ENCODE measurements around the gene TRMT44. TPM values are rescaled to one million over a fixed set of nuclear protein-coding genes. Genes with fewer than 3 reads are reported as not detected.

TRMT44 gene
- polyA plus RNA-seq, 1 donor (not counting 4 experiments of a cell fraction or from before 2014, with no cell fraction given): 8.8 TPM

- Histone ChIP-seq H4K20me1 (ENCODE audit: control insufficient read depth, extremely low read depth, insufficient read depth, low read length) (no peaks in the 10 kb centered on the region), H3K27me3 (ENCODE audit: control insufficient read depth, extremely low read depth, insufficient read depth, low read length) (peaks cover 20% of the 10 kb centered on the region), H3K9ac (ENCODE audit: control insufficient read depth, extremely low read depth, insufficient read depth, low read length) (no peak overlapping the region), H3K36me3 (ENCODE audit: control insufficient read depth in 2 of 2, extremely low read depth in 1 of 2, insufficient read depth in 2 of 2, low read length in 2 of 2) (no peaks in the 10 kb centered on the region), H2AFZ (ENCODE audit: control insufficient read depth, low read length) (no peak overlapping the region), H3K9me3 (ENCODE audit: control insufficient read depth, low read depth, low read length) (no peaks in the 10 kb centered on the region), H3K4me1 (ENCODE audit: control insufficient read depth, extremely low read depth, insufficient read depth, low read length) (no peaks in the 10 kb centered on the region), H3K9me1 (ENCODE audit: control insufficient read depth, extremely low read depth, insufficient read depth, low read length) (no peaks in the 10 kb centered on the region), H3K4me2 (ENCODE audit: control insufficient read depth, extremely low read depth, insufficient read depth, low read depth, low read length) (no peak overlapping the region), H3K79me2 (ENCODE audit: control insufficient read depth, insufficient read depth, low read length) (no peaks in the 10 kb centered on the region), H3K4me3 (ENCODE audit: control insufficient read depth in 2 of 3, extremely low read depth in 1 of 3, insufficient read depth in 2 of 3, low read depth in 1 of 3, low read length in 3 of 3) (no peak overlapping the region), H3K27ac (ENCODE audit: control insufficient read depth, insufficient read depth, low read length) (no peak overlapping the region)
- FAIRE-seq: no peak
- no peak for DNase-seq (ENCODE audit: low read depth, low spot score)
- TF ChIP-seq EZH2 (IDR thresholded peaks at IDR 0.05; ENCODE audit: low read length) (no peak), CTCF (optimal IDR thresholded peaks at IDR 0.05 in 1 of 3, IDR thresholded peaks at IDR 0.05 in 1 of 3, conservative IDR thresholded peaks at IDR 0.05 in 1 of 3; ENCODE audit: extremely low read depth in 1 of 3, insufficient read depth in 2 of 3, low read length in 3 of 3) (no peak)
- dilution Hi-C loops (cut with MboI; ENCODE audit: extremely low pct_ligation_motif_present, low sequenced_read_pairs): no loop called here
Measured at GRCh38 chr4:8503801-8504200, 63.2 kb downstream of the TRMT44 start.

- FAIRE-seq (no peak), DNase-seq (ENCODE audit: low read depth, low spot score) (no peak)
- no peaks in the 10 kb centered on the region for H3K9me3 ChIP-seq (ENCODE audit: control insufficient read depth, low read depth, low read length)
- peaks cover 20% of the 10 kb centered on the region for H3K27me3 ChIP-seq (ENCODE audit: control insufficient read depth, extremely low read depth, insufficient read depth, low read length)
- no peaks in the 10 kb centered on the region for H3K79me2 ChIP-seq (ENCODE audit: control insufficient read depth, insufficient read depth, low read length)
- no peak overlapping the region for H3K27ac ChIP-seq (ENCODE audit: control insufficient read depth, insufficient read depth, low read length)
- H3K36me3 ChIP-seq (ENCODE audit: control insufficient read depth in 2 of 2, extremely low read depth in 1 of 2, insufficient read depth in 2 of 2, low read length in 2 of 2): no peaks in the 10 kb centered on the region
- no peak overlapping the region for H2AFZ ChIP-seq (ENCODE audit: control insufficient read depth, low read length)
- dilution Hi-C loops (cut with MboI; ENCODE audit: extremely low pct_ligation_motif_present, low sequenced_read_pairs): no loop called here
- TF ChIP-seq EZH2 (IDR thresholded peaks at IDR 0.05; ENCODE audit: low read length): no peak
- H3K4me3 ChIP-seq (ENCODE audit: control insufficient read depth in 2 of 3, extremely low read depth in 1 of 3, insufficient read depth in 2 of 3, low read depth in 1 of 3, low read length in 3 of 3): no peak overlapping the region
- no peak overlapping the region for H3K9ac ChIP-seq (ENCODE audit: control insufficient read depth, extremely low read depth, insufficient read depth, low read length)
- no peaks in the 10 kb centered on the region for H3K9me1 ChIP-seq (ENCODE audit: control insufficient read depth, extremely low read depth, insufficient read depth, low read length)
- H3K4me1 ChIP-seq (ENCODE audit: control insufficient read depth, extremely low read depth, insufficient read depth, low read length): no peaks in the 10 kb centered on the region
- H4K20me1 ChIP-seq (ENCODE audit: control insufficient read depth, extremely low read depth, insufficient read depth, low read length): no peaks in the 10 kb centered on the region
- no peak overlapping the region for H3K4me2 ChIP-seq (ENCODE audit: control insufficient read depth, extremely low read depth, insufficient read depth, low read depth, low read length)
Measured at GRCh38 chr4:8504279-8505007, 63.9 kb downstream of the TRMT44 start.

- H3K4me2 ChIP-seq (ENCODE audit: control insufficient read depth, extremely low read depth, insufficient read depth, low read depth, low read length): no peak overlapping the region
- TF ChIP-seq EZH2 (IDR thresholded peaks at IDR 0.05; ENCODE audit: low read length): no peak
- no peak for TF ChIP-seq CTCF (optimal IDR thresholded peaks at IDR 0.05 in 1 of 3, IDR thresholded peaks at IDR 0.05 in 1 of 3, conservative IDR thresholded peaks at IDR 0.05 in 1 of 3; ENCODE audit: extremely low read depth in 1 of 3, insufficient read depth in 2 of 3, low read length in 3 of 3)
- no peak overlapping the region for H3K4me3 ChIP-seq (ENCODE audit: control insufficient read depth in 2 of 3, extremely low read depth in 1 of 3, insufficient read depth in 2 of 3, low read depth in 1 of 3, low read length in 3 of 3)
- no peaks in the 10 kb centered on the region for H3K9me3 ChIP-seq (ENCODE audit: control insufficient read depth, low read depth, low read length)
- no peaks in the 10 kb centered on the region for H3K9me1 ChIP-seq (ENCODE audit: control insufficient read depth, extremely low read depth, insufficient read depth, low read length)
- H3K9ac ChIP-seq (ENCODE audit: control insufficient read depth, extremely low read depth, insufficient read depth, low read length): no peak overlapping the region
- no peaks in the 10 kb centered on the region for H3K4me1 ChIP-seq (ENCODE audit: control insufficient read depth, extremely low read depth, insufficient read depth, low read length)
- no peak for DNase-seq (ENCODE audit: low read depth, low spot score)
- FAIRE-seq: no peak
- no peaks in the 10 kb centered on the region for H4K20me1 ChIP-seq (ENCODE audit: control insufficient read depth, extremely low read depth, insufficient read depth, low read length)
- no peaks in the 10 kb centered on the region for H3K36me3 ChIP-seq (ENCODE audit: control insufficient read depth in 2 of 2, extremely low read depth in 1 of 2, insufficient read depth in 2 of 2, low read length in 2 of 2)
- H2AFZ ChIP-seq (ENCODE audit: control insufficient read depth, low read length): no peak overlapping the region
- H3K79me2 ChIP-seq (ENCODE audit: control insufficient read depth, insufficient read depth, low read length): no peaks in the 10 kb centered on the region
- dilution Hi-C loops (cut with MboI; ENCODE audit: extremely low pct_ligation_motif_present, low sequenced_read_pairs): no loop called here
- H3K27me3 ChIP-seq (ENCODE audit: control insufficient read depth, extremely low read depth, insufficient read depth, low read length): peaks cover 20% of the 10 kb centered on the region
- no peak overlapping the region for H3K27ac ChIP-seq (ENCODE audit: control insufficient read depth, insufficient read depth, low read length)
Measured at GRCh38 chr4:8505229-8505628, 64.7 kb downstream of the TRMT44 start.
